Activated CD4-positive, alpha-beta memory T cell treated with anti-CD3 and anti-CD28 coated beads, Interleukin-2, amount 10 ng/mL, durations not matched to agents 7 days and 5 days (primary cell): ENCODE results near the gene EXT2. TPM values are rescaled to one million over a fixed set of nuclear protein-coding genes. Genes with fewer than 3 reads are reported as not detected.

Experiments used
- CTCF ChIA-PET: fragments of 350-600 bp; sonication (Branson Sonifier 250); formaldehyde crosslinking; loops from one replicate; lab custom pipeline; 2021; ENCODE audit warnings: antibody characterized with exemption, inconsistent platforms; lab: Charles Lee
- POLR2A ChIA-PET: fragments of 350-600 bp; sonication (Branson Sonifier 250); formaldehyde crosslinking; loops from one replicate; lab custom pipeline; 2021; ENCODE audit warnings: antibody characterized with exemption; lab: Charles Lee
- DNase-seq: peaks from one replicate; pipeline ENCODE4 v3.0.0-alpha.2; 2020
- H3K27ac Mint-ChIP-seq: one replicate; pipeline ENCODE4 v1.8.0; 2021; ENCODE audit warnings: mild to moderate bottlenecking, mixed read lengths
- H3K27me3 Mint-ChIP-seq: one replicate; pipeline ENCODE4 v1.8.0; 2021; ENCODE audit warnings: mixed read lengths
- H3K36me3 Mint-ChIP-seq: one replicate; pipeline ENCODE4 v1.8.0; 2021; ENCODE audit warnings: low read depth, mixed read lengths
- H3K4me1 Mint-ChIP-seq: one replicate; pipeline ENCODE4 v1.8.0; 2021; ENCODE audit warnings: mixed read lengths
- H3K4me3 Mint-ChIP-seq: one replicate; pipeline ENCODE4 v1.8.0; 2021; ENCODE audit warnings: mild to moderate bottlenecking, mixed read lengths
- H3K9me3 Mint-ChIP-seq: one replicate; pipeline ENCODE4 v1.8.0; 2021; ENCODE audit warnings: mixed read lengths
- total RNA-seq, 2 experiments: library from RNA; stranded (reverse); gene quantifications; one replicate each; pipeline ENCODE4 v1.2.3, GENCODE V29; 2021

Gene EXT2
- total RNA-seq, 2 experiments from 2014 or later: 24.5 to 26.0 TPM

GRCh38 chr11:44205836-44206235, 110.4 kb downstream of the EXT2 start:
- H3K9me3 Mint-ChIP-seq: no peaks in the 10 kb centered on the region
- DNase-seq: no peak
- H3K4me1 Mint-ChIP-seq: peaks cover 2% of the 10 kb centered on the region
- ChIA-PET CTCF (no interaction called here), POLR2A (no interaction called here)
- H3K4me3 Mint-ChIP-seq: no peak overlapping the region
- no peak overlapping the region for H3K27ac Mint-ChIP-seq
- H3K36me3 Mint-ChIP-seq: peaks cover 29% of the 10 kb centered on the region
- H3K27me3 Mint-ChIP-seq: no peaks in the 10 kb centered on the region

- Mint-ChIP-seq H3K36me3 (peaks cover 23% of the 10 kb centered on the region), H3K4me3 (no peak overlapping the region), H3K4me1 (peaks cover 2% of the 10 kb centered on the region), H3K27me3 (no peaks in the 10 kb centered on the region), H3K27ac (no peak overlapping the region), H3K9me3 (peaks cover 2% of the 10 kb centered on the region)
- no peak for DNase-seq
- CTCF ChIA-PET: no interaction called here
- POLR2A ChIA-PET: no interaction called here
Observed at GRCh38 chr11:44207292-44207691, 111.8 kb downstream of the EXT2 start.

- peaks cover 2% of the 10 kb centered on the region for H3K4me1 Mint-ChIP-seq
- CTCF ChIA-PET: no interaction called here
- no peaks in the 10 kb centered on the region for H3K27me3 Mint-ChIP-seq
- H3K27ac Mint-ChIP-seq: no peak overlapping the region
- peaks cover 22% of the 10 kb centered on the region for H3K36me3 Mint-ChIP-seq
- no peak for DNase-seq
- no peak overlapping the region for H3K4me3 Mint-ChIP-seq
- POLR2A ChIA-PET: no interaction called here
- H3K9me3 Mint-ChIP-seq: peaks cover 4% of the 10 kb centered on the region
Observed at GRCh38 chr11:44208976-44209603, 113.6 kb downstream of the EXT2 start.

GRCh38 chr11:44212128-44212527, 116.7 kb downstream of the EXT2 start:
- Mint-ChIP-seq H3K36me3 (peaks cover 18% of the 10 kb centered on the region), H3K27ac (no peak overlapping the region), H3K9me3 (peaks cover 4% of the 10 kb centered on the region), H3K27me3 (no peaks in the 10 kb centered on the region), H3K4me3 (no peak overlapping the region), H3K4me1 (peaks cover 2% of the 10 kb centered on the region)
- no peak for DNase-seq
- ChIA-PET POLR2A (no interaction called here), CTCF (no interaction called here)

GRCh38 chr11:44213148-44213547, 117.7 kb downstream of the EXT2 start:
- ChIA-PET POLR2A (no interaction called here), CTCF (interaction anchor here (0.5 kb wide), 1 partner anchor 1441 kb away, joined by 5 read pairs; no protein-coding TSS in a partner anchor)
- Mint-ChIP-seq H3K4me3 (no peak overlapping the region), H3K9me3 (peaks cover 4% of the 10 kb centered on the region), H3K27ac (no peak overlapping the region), H3K27me3 (no peaks in the 10 kb centered on the region), H3K4me1 (peaks cover 2% of the 10 kb centered on the region), H3K36me3 (peaks cover 14% of the 10 kb centered on the region)
- no peak for DNase-seq

GRCh38 chr11:44217432-44217831, 122.0 kb downstream of the EXT2 start:
- Mint-ChIP-seq H3K4me3 (no peak overlapping the region), H3K9me3 (peaks cover 2% of the 10 kb centered on the region), H3K27ac (no peak overlapping the region), H3K4me1 (no peaks in the 10 kb centered on the region), H3K27me3 (no peaks in the 10 kb centered on the region), H3K36me3 (peaks cover 2% of the 10 kb centered on the region)
- ChIA-PET CTCF (no interaction called here), POLR2A (no interaction called here)
- DNase-seq: no peak

GRCh38 chr11:44219830-44220796, 124.6 kb downstream of the EXT2 start:
- no peak for DNase-seq
- no peak overlapping the region for H3K4me3 Mint-ChIP-seq
- no peaks in the 10 kb centered on the region for H3K9me3 Mint-ChIP-seq
- H3K27ac Mint-ChIP-seq: no peak overlapping the region
- H3K4me1 Mint-ChIP-seq: no peaks in the 10 kb centered on the region
- CTCF ChIA-PET: no interaction called here
- POLR2A ChIA-PET: no interaction called here
- no peaks in the 10 kb centered on the region for H3K27me3 Mint-ChIP-seq
- peaks cover 2% of the 10 kb centered on the region for H3K36me3 Mint-ChIP-seq

GRCh38 chr11:44221456-44221855, 126.0 kb downstream of the EXT2 start:
- CTCF ChIA-PET: interaction anchor here (1.0 kb wide), 1 partner anchor 20 kb away, joined by 3 read pairs; no protein-coding TSS in a partner anchor
- DNase-seq: no peak
- Mint-ChIP-seq H3K27me3 (no peaks in the 10 kb centered on the region), H3K4me3 (no peak overlapping the region), H3K36me3 (no peaks in the 10 kb centered on the region), H3K4me1 (no peaks in the 10 kb centered on the region), H3K9me3 (no peaks in the 10 kb centered on the region), H3K27ac (no peak overlapping the region)
- POLR2A ChIA-PET: no interaction called here

- CTCF ChIA-PET: interaction anchor here (1.0 to 1.6 kb wide), 2 partner anchors 19 to 127 kb away, joined by 3 read pairs; no protein-coding TSS in a partner anchor
- POLR2A ChIA-PET: no interaction called here
- Mint-ChIP-seq H3K4me3 (no peak overlapping the region), H3K27ac (no peak overlapping the region), H3K4me1 (peaks cover 2% of the 10 kb centered on the region), H3K9me3 (no peaks in the 10 kb centered on the region), H3K36me3 (no peaks in the 10 kb centered on the region), H3K27me3 (no peaks in the 10 kb centered on the region)
- DNase-seq: no peak
Observed at GRCh38 chr11:44221992-44222391, 126.5 kb downstream of the EXT2 start.

GRCh38 chr11:44223238-44223637, 127.8 kb downstream of the EXT2 start:
- CTCF ChIA-PET: interaction anchor here (1.6 kb wide), 1 partner anchor 128 kb away, joined by 3 read pairs; no protein-coding TSS in a partner anchor
- POLR2A ChIA-PET: no interaction called here
- Mint-ChIP-seq H3K27me3 (no peaks in the 10 kb centered on the region), H3K4me1 (peaks cover 6% of the 10 kb centered on the region), H3K27ac (no peak overlapping the region), H3K9me3 (no peaks in the 10 kb centered on the region), H3K4me3 (no peak overlapping the region), H3K36me3 (no peaks in the 10 kb centered on the region)
- DNase-seq: no peak

- CTCF ChIA-PET: no interaction called here
- H3K36me3 Mint-ChIP-seq: no peaks in the 10 kb centered on the region
- H3K9me3 Mint-ChIP-seq: no peaks in the 10 kb centered on the region
- no peak for DNase-seq
- H3K27ac Mint-ChIP-seq: no peak overlapping the region
- H3K4me3 Mint-ChIP-seq: no peak overlapping the region
- H3K27me3 Mint-ChIP-seq: no peaks in the 10 kb centered on the region
- POLR2A ChIA-PET: no interaction called here
- peaks cover 6% of the 10 kb centered on the region for H3K4me1 Mint-ChIP-seq
Observed at GRCh38 chr11:44224867-44225501, 129.5 kb downstream of the EXT2 start.

GRCh38 chr11:44226490-44226889, 131.0 kb downstream of the EXT2 start:
- no peaks in the 10 kb centered on the region for H3K36me3 Mint-ChIP-seq
- POLR2A ChIA-PET: no interaction called here
- H3K4me3 Mint-ChIP-seq: no peak overlapping the region
- no peak for DNase-seq
- CTCF ChIA-PET: no interaction called here
- no peak overlapping the region for H3K27ac Mint-ChIP-seq
- H3K4me1 Mint-ChIP-seq: peaks cover 6% of the 10 kb centered on the region
- no peaks in the 10 kb centered on the region for H3K9me3 Mint-ChIP-seq
- H3K27me3 Mint-ChIP-seq: no peaks in the 10 kb centered on the region

- no peak for DNase-seq
- Mint-ChIP-seq H3K27ac (no peak overlapping the region), H3K4me1 (peaks cover 6% of the 10 kb centered on the region), H3K4me3 (no peak overlapping the region), H3K9me3 (no peaks in the 10 kb centered on the region), H3K36me3 (no peaks in the 10 kb centered on the region), H3K27me3 (no peaks in the 10 kb centered on the region)
- CTCF ChIA-PET: no interaction called here
- POLR2A ChIA-PET: no interaction called here
Observed at GRCh38 chr11:44226945-44227344, 131.5 kb downstream of the EXT2 start.
